Adrenal gland (tissue), 12 donors: Measurements from ENCODE around the gene RHOA. TPM values are rescaled to one million over a fixed set of nuclear protein-coding genes. Genes with fewer than 3 reads are reported as not detected.

Source experiments
- DNase-seq, 7 donors: peaks; one replicate each; pipeline ENCODE4 v3.0.0-alpha.2; 2019 to 2020
- H3K27ac ChIP-seq, 5 donors: fragments of 200-600 bp; sonication (generic) in 4 of 5; 1 replicate in 3 of 5; 2 replicates in 2 of 5; pipeline versions ENCODE4 v1.5.1 to v1.8.0; 2016 to 2020; ENCODE audit warnings: mild to moderate bottlenecking in 1 of 5
- H3K27me3 ChIP-seq: fragments of 200-600 bp; 2 replicates; pipeline ENCODE4 v1.8.0; 2021
- H3K36me3 ChIP-seq, 2 donors: fragments of 200-600 bp; replicated peaks in 1 of 2; 1 replicate in 1 of 2; 2 replicates in 1 of 2; pipeline versions ENCODE4 v1.5.1 to v1.8.0; 2018 to 2022
- H3K4me1 ChIP-seq, 2 donors: fragments of 200-600 bp; replicated peaks in 1 of 2; 1 replicate in 1 of 2; 2 replicates in 1 of 2; pipeline versions ENCODE4 v1.5.1 to v1.8.0; 2018 to 2021
- H3K4me3 ChIP-seq, 4 donors: fragments of 200-600 bp; sonication (generic) in 3 of 4; one replicate each; pipeline ENCODE4 v1.5.1; 2016 to 2018
- H3K9me3 ChIP-seq, 3 donors: fragments of 200-600 bp; sonication (generic) in 1 of 3; replicated peaks in 1 of 3; 1 replicate in 2 of 3; 2 replicates in 1 of 3; pipeline versions ENCODE4 v1.5.1 to v1.8.0; 2016 to 2021
- POLR2A ChIP-seq, 2 donors: fragments of 450-650 bp; IDR thresholded peaks; one replicate each; pipeline ENCODE4 v1.6.1; 2017; ENCODE audit warnings: antibody characterized with exemption in 2 of 2, mild to moderate bottlenecking in 2 of 2, moderate library complexity in 1 of 2
- WGBS, 4 donors: extraction: QIAGEN DNeasy Blood & Tissue Kit in 2 of 4; methylation state at CpG; one replicate each; pipeline versions ENCODE4 v1.1.5 to v1.1.7; 2013 to 2017; 5-methylcytosine and 5-hydroxymethylcytosine counted together
- intact Hi-C, 2 donors: fragments of 100-400 bp; cut with DNase I; formaldehyde crosslinking; loops; one replicate each; pipeline versions ENCODE4 v1.14.1 to v1.15.0; 2022 to 2023
- polyA plus RNA-seq, 3 donors: library from polyadenylated mRNA; stranded (reverse); fragments of 200-250 nt in 2 of 3; fragments of 350-450 nt in 1 of 3; fragmentation: Illumina TruSeq in 1 of 3; extraction: RNeasy Lipid Tissue Mini Kit (QIAGEN cat#74804) in 1 of 3; gene quantifications; one replicate each; pipeline ENCODE4 v1.2.3, GENCODE V29; 2013 to 2014
- total RNA-seq, 9 donors: library from RNA; depleted of rRNA in 4 of 9; stranded (reverse); fragments of >200 nt in 4 of 9; fragments of 120-200 nt in 1 of 9; fragmentation: NEBNext Ultra II Directional in 1 of 9; extraction: Animal tissue kit (Norgen Biotek cat#: 25700) in 1 of 9; gene quantifications; one replicate each; pipeline versions ENCODE4 v1.1.0 to v1.2.4, GENCODE V29; 2013 to 2023
- TF ChIP-seq, protein P1 (sequence below), 6 experiments: fragments of 450-650 bp in 4 of 6; fragments of 200-600 bp in 2 of 6; sonication (generic) in 1 of 6; IDR thresholded peaks; 1 replicate in 5 of 6; 2 replicates in 1 of 6; pipeline versions ENCODE4 v1.5.1 to v1.8.0; 2016 to 2021; ENCODE audit warnings: antibody characterized with exemption in 6 of 6, mild to moderate bottlenecking in 2 of 6, moderate library complexity in 1 of 6
- donor health status: healthy with polysubstance abuse.
- donor health status: Bipolar disorder and iron deficiency.
- donor health status: DM: yes; HTN: yes; CAD: no.
- donor health status: DM: no; HTN: no; CAD: no.
- donor health status: DM: no; HTN: no; CAD: no.
- donor health status: DM: yes; HTN: yes; CAD: no.

RHOA gene
- total and polyA plus RNA-seq, 12 donors: 185 to 913 (median 429) TPM

DNA sequence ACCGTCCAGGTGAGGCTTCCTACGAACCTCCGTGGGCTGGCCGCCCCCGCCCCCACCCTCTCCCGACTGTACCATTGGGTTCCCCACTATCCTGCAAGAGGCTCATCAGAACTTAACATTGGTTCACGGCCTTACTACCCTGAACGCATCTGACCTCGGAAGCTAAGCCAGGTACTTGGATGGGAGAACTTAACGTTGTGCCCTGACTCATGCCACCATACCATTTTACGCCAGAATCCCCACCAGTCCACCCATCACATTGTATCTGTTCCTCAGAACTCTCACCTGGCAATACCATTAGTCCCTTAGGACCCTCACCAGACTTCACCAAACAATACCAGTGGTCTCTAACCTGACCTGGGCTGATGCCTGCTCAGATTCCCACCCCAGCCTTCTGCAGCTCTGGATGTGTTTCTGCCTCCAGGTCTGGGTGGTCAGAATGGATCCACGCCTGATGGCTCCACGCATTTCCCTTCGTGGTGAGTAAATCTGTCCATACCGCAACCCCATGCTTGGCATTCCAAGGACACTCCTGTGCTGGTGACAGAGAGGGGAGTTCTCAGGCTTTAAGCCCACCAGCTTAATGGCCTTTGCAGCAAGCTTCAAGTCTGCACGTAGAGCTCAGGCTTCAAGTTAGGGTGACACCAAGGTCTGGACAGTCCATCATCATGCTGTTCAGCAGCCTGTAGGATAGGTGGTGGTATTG, 1.0 kb upstream of the RHOA start:
- peaks cover 20 to 43% of the 10 kb centered on the region in 2 donors for H3K4me1 ChIP-seq
- 20 to 34% (median 26%) methylated on average over 9 to 16 of the region's 16 CpGs for WGBS, 4 donors
- DNase-seq: peak in 1 of 7 donors; percentile 63
- no peaks in the 10 kb centered on the region for H3K9me3 ChIP-seq
- peak overlapping the region; percentile 67 to 100 (median 97) for H3K27ac ChIP-seq
- no peak for TF ChIP-seq POLR2A (IDR thresholded peaks at IDR 0.05)
- TF ChIP-seq, protein P1, sequence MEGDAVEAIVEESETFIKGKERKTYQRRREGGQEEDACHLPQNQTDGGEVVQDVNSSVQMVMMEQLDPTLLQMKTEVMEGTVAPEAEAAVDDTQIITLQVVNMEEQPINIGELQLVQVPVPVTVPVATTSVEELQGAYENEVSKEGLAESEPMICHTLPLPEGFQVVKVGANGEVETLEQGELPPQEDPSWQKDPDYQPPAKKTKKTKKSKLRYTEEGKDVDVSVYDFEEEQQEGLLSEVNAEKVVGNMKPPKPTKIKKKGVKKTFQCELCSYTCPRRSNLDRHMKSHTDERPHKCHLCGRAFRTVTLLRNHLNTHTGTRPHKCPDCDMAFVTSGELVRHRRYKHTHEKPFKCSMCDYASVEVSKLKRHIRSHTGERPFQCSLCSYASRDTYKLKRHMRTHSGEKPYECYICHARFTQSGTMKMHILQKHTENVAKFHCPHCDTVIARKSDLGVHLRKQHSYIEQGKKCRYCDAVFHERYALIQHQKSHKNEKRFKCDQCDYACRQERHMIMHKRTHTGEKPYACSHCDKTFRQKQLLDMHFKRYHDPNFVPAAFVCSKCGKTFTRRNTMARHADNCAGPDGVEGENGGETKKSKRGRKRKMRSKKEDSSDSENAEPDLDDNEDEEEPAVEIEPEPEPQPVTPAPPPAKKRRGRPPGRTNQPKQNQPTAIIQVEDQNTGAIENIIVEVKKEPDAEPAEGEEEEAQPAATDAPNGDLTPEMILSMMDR (IDR thresholded peaks at IDR 0.05): no peak
- intact Hi-C loops: no loop called here
- peaks cover 0 to 8% of the 10 kb centered on the region in 2 donors for H3K36me3 ChIP-seq
- no peaks in the 10 kb centered on the region for H3K27me3 ChIP-seq
- H3K4me3 ChIP-seq: peak overlapping the region in 3 of 4 donors; percentile 68 to 99 (median 78)

DNA sequence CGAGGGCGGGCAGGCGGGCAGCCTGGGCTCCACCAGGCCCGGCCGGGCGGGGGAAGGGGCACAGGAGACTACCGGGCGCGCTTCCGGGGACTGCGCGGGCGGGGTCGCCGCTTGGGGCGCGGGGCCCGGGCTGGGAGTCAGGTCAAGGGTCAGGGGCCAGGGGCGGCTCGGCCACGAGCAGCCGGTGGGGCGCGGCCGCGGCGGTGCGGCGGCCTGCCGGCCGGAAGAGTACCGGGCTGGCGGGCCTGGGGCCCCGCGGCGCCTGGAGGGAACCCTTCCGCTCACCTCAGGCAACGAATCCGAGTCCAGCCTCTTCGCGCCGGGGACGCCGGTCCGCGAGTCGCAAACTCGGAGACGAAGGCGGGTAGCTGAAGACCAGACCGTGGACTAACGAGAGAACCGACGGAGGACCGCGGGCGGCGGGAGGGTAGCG, 225 bp downstream of the RHOA start:
- WGBS, 4 donors: 0 to 1% methylated on average over 59 of the region's 59 CpGs; no CpG with 5 or more reads in 2 of the 4 donors
- Histone ChIP-seq H3K36me3 (peaks cover 0 to 8% of the 10 kb centered on the region in 2 donors), H3K4me1 (peaks cover 27 to 55% of the 10 kb centered on the region in 2 donors), H3K27me3 (no peaks in the 10 kb centered on the region), H3K4me3 (peak overlapping the region; percentile 47 to 99 (median 86)), H3K9me3 (no peaks in the 10 kb centered on the region), H3K27ac (peak overlapping the region; percentile 85 to 100 (median 98))
- DNase-seq: peak; percentile 58 to 76 (median 66)
- TF ChIP-seq POLR2A (IDR thresholded peaks at IDR 0.05): peak in 1 of 2 donors; percentile 18
- TF ChIP-seq, protein P1 (IDR thresholded peaks at IDR 0.05): peak in 2 of 6 experiments; percentile 9 to 33
- intact Hi-C loops: no loop called here

DNA sequence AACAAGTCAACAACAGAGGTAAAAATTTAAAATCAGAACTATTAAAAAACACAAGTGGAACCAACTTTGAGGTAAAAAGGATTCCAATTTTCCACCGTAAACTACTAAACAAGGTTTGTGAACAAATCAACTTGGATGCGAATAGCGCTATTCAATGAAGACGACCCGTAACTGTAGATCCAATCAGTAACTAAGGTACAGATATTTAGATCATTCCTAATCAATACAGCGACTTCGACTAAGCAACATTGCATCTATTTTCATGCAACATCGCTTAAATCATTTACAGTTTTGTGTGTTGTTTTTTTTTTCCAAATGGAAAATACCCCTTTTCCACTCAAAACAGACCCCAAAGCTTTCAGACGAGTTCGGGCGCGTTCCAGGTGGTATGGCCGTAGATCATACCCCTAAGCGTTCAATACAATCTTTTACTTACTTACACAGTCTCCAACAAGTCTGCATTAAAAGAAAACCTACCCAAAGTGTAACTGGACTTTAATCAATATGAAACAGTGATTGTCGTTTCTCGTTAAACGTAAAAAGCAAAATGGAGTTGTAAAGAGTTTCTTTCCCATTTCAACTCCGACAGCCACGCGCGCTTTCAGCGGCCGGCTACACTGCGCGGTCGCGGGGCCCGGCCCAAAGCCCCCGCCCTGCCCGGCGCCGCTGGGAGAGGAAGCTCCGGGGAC, 786 bp downstream of the RHOA start:
- no peak for DNase-seq
- Histone ChIP-seq H3K36me3 (peaks cover 0 to 8% of the 10 kb centered on the region in 2 donors), H3K9me3 (no peaks in the 10 kb centered on the region), H3K4me3 (peak overlapping the region; percentile 47 to 99 (median 86)), H3K4me1 (peaks cover 32 to 61% of the 10 kb centered on the region in 2 donors), H3K27ac (peak overlapping the region; percentile 85 to 100 (median 98)), H3K27me3 (no peaks in the 10 kb centered on the region)
- WGBS, 4 donors: 0 to 1% (median 1%) methylated on average over 27 to 33 of the region's 33 CpGs
- TF ChIP-seq POLR2A (IDR thresholded peaks at IDR 0.05): no peak
- intact Hi-C loops: no loop called here

DNA sequence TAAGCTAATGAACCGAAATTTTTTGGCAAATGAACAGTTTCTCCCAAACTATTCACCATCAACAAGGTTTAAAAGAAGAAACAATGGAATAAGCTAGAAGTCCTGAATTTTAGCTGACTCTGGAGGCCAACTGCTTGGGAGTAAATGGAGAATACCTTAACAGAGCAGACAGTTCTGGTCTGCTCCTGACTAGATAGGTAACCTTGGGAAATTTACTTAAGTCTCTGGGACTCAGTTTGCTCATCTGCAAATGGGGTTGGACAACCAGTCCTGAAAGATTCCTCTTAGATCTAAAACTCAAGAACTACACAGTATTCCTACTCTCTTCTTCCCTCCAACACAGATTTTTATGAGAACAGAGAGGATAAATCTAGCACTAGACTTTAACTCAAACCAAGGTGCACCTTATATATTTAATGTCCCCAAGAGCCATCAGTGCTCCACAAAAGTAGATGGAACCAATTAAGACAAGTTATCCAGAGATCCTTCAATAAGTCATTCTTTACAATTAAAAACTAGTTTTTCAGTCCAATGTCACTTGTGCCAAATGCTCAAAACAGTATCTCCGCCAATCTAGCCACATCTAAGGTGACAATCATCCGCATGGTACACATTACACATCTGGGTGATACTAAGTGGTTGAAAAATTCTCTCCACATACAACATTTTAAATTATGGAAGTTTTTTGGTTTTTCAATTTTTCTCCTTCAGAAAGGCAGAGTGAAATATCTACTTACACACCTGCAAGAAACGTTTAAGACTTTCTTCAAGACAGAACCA, 1.5 kb downstream of the RHOA start:
- Histone ChIP-seq H3K27ac (peak overlapping the region in 4 of 5 donors; percentile 97 to 100 (median 99)), H3K4me3 (peak overlapping the region in 2 of 4 donors; percentile 85 to 99), H3K36me3 (peaks cover 0 to 8% of the 10 kb centered on the region in 2 donors), H3K9me3 (no peaks in the 10 kb centered on the region), H3K27me3 (no peaks in the 10 kb centered on the region), H3K4me1 (peaks cover 36 to 68% of the 10 kb centered on the region in 2 donors)
- DNase-seq: no peak
- intact Hi-C loops: no loop called here
- WGBS, 4 donors: 30 to 40% (median 34%) methylated on average over 4 of the region's 4 CpGs
- no peak for TF ChIP-seq POLR2A (IDR thresholded peaks at IDR 0.05)
- TF ChIP-seq, protein P1 (IDR thresholded peaks at IDR 0.05): no peak
